B cell (primary cell): ENCODE results near the gene TOR1AIP1.

Experiments
- EZH2 ChIP-seq: IDR thresholded peaks from 2 replicates; pipeline ENCODE4 v1.6.1; 2012; ENCODE audit warnings: borderline replicate concordance, low read depth, mild to moderate bottlenecking, moderate library complexity, low read length; ENCODE audit not compliant: insufficient read depth, poor library complexity, severe bottlenecking
- TF ChIP-seq, protein P1 (sequence below): fragments of 200-600 bp; IDR thresholded peaks from one replicate; pipeline ENCODE4 v1.8.0; 2022; ENCODE audit warnings: antibody characterized with exemption, mild to moderate bottlenecking

- TF ChIP-seq, protein P1, sequence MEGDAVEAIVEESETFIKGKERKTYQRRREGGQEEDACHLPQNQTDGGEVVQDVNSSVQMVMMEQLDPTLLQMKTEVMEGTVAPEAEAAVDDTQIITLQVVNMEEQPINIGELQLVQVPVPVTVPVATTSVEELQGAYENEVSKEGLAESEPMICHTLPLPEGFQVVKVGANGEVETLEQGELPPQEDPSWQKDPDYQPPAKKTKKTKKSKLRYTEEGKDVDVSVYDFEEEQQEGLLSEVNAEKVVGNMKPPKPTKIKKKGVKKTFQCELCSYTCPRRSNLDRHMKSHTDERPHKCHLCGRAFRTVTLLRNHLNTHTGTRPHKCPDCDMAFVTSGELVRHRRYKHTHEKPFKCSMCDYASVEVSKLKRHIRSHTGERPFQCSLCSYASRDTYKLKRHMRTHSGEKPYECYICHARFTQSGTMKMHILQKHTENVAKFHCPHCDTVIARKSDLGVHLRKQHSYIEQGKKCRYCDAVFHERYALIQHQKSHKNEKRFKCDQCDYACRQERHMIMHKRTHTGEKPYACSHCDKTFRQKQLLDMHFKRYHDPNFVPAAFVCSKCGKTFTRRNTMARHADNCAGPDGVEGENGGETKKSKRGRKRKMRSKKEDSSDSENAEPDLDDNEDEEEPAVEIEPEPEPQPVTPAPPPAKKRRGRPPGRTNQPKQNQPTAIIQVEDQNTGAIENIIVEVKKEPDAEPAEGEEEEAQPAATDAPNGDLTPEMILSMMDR, result no peak
- no peak for TF ChIP-seq EZH2
Measured at GRCh38 chr1:179889589-179889988, 7.5 kb downstream of the TOR1AIP1 start.
